Measurements from ENCODE around the gene GPR139. TPM values are rescaled to one million over a fixed set of nuclear protein-coding genes. Genes with fewer than 3 reads are reported as not detected.

The GPR139 gene
- total RNA-seq, 1 experiment from 2014 or later = not detected

GRCh38 chr16:20053336-20053735, 20.4 kb downstream of the GPR139 start:
- Histone ChIP-seq H3K27me3 (replicated peaks; ENCODE audit: insufficient read depth, low read depth, low read length, poor library complexity) (peaks cover 26% of the 10 kb centered on the region), H3K36me3 (ENCODE audit: insufficient read depth, low read length, poor library complexity, severe bottlenecking) (no peaks in the 10 kb centered on the region), H3K27ac (ENCODE audit: low read depth, low read length, poor library complexity, severe bottlenecking) (no peak overlapping the region), H3K4me1 (ENCODE audit: insufficient read depth, low read length, poor library complexity, severe bottlenecking) (no peaks in the 10 kb centered on the region), H3K4me3 (ENCODE audit: low read depth, low read length, poor library complexity, severe bottlenecking) (no peak overlapping the region), H3K9me3 (ENCODE audit: low read depth, low read length, poor library complexity, severe bottlenecking) (no peaks in the 10 kb centered on the region)
- TF ChIP-seq CTCF (conservative IDR thresholded peaks at IDR 0.05; ENCODE audit: low read depth, low read length) = no peak
- no peak for TF ChIP-seq EZH2 (IDR thresholded peaks at IDR 0.05; ENCODE audit: borderline replicate concordance, low read depth, low read length, poor library complexity, severe bottlenecking)
- no peak for DNase-seq (ENCODE audit: low spot score)
- ChIA-PET POLR2A (ENCODE audit: low non-redundant PET) (no interaction called here), CTCF (no interaction called here)
- BruUV-seq (replicated peaks) = no TSS peak
- intact Hi-C loops (cut with micrococcal nuclease; ENCODE audit: unreplicated experiment) = no loop called here

- H3K4me3 ChIP-seq (ENCODE audit: low read depth, low read length, poor library complexity, severe bottlenecking) = no peak overlapping the region
- peaks cover 26% of the 10 kb centered on the region for H3K27me3 ChIP-seq (replicated peaks; ENCODE audit: insufficient read depth, low read depth, low read length, poor library complexity)
- POLR2A ChIA-PET (ENCODE audit: low non-redundant PET) = no interaction called here
- CTCF ChIA-PET = no interaction called here
- no peaks in the 10 kb centered on the region for H3K36me3 ChIP-seq (ENCODE audit: insufficient read depth, low read length, poor library complexity, severe bottlenecking)
- BruUV-seq (replicated peaks) = no TSS peak
- intact Hi-C loops (cut with micrococcal nuclease; ENCODE audit: unreplicated experiment) = no loop called here
- H3K9me3 ChIP-seq (ENCODE audit: low read depth, low read length, poor library complexity, severe bottlenecking) = no peaks in the 10 kb centered on the region
- H3K4me1 ChIP-seq (ENCODE audit: insufficient read depth, low read length, poor library complexity, severe bottlenecking) = no peaks in the 10 kb centered on the region
- DNase-seq (ENCODE audit: low spot score) = no peak
- no peak overlapping the region for H3K27ac ChIP-seq (ENCODE audit: low read depth, low read length, poor library complexity, severe bottlenecking)
- no peak for TF ChIP-seq CTCF (conservative IDR thresholded peaks at IDR 0.05; ENCODE audit: low read depth, low read length)
- TF ChIP-seq EZH2 (IDR thresholded peaks at IDR 0.05; ENCODE audit: borderline replicate concordance, low read depth, low read length, poor library complexity, severe bottlenecking) = no peak
These were observed 22.1 kb downstream of the GPR139 start for GRCh38 chr16:20051611-20052010.

GRCh38 chr16:20051147-20051546, 22.5 kb downstream of the GPR139 start:
- Histone ChIP-seq H3K4me3 (ENCODE audit: low read depth, low read length, poor library complexity, severe bottlenecking) (no peak overlapping the region), H3K36me3 (ENCODE audit: insufficient read depth, low read length, poor library complexity, severe bottlenecking) (no peaks in the 10 kb centered on the region), H3K4me1 (ENCODE audit: insufficient read depth, low read length, poor library complexity, severe bottlenecking) (no peaks in the 10 kb centered on the region), H3K27ac (ENCODE audit: low read depth, low read length, poor library complexity, severe bottlenecking) (no peak overlapping the region), H3K27me3 (replicated peaks; ENCODE audit: insufficient read depth, low read depth, low read length, poor library complexity) (peaks cover 26% of the 10 kb centered on the region), H3K9me3 (ENCODE audit: low read depth, low read length, poor library complexity, severe bottlenecking) (no peaks in the 10 kb centered on the region)
- no peak for DNase-seq (ENCODE audit: low spot score)
- intact Hi-C loops (cut with micrococcal nuclease; ENCODE audit: unreplicated experiment) = no loop called here
- TF ChIP-seq CTCF (conservative IDR thresholded peaks at IDR 0.05; ENCODE audit: low read depth, low read length) (no peak), EZH2 (IDR thresholded peaks at IDR 0.05; ENCODE audit: borderline replicate concordance, low read depth, low read length, poor library complexity, severe bottlenecking) (no peak)
- CTCF ChIA-PET = no interaction called here
- POLR2A ChIA-PET (ENCODE audit: low non-redundant PET) = no interaction called here
- no TSS peak for BruUV-seq (replicated peaks)
